ENCODE data around the gene DLGAP1.

Gene DLGAP1

GRCh38 chr18:3875376-3875775, 579.7 kb downstream of the DLGAP1 start:
- Histone ChIP-seq H3K4me3 (ENCODE audit: low read depth, low read length) (no peak overlapping the region), H3K4me1 (ENCODE audit: control insufficient read depth, insufficient read depth, low read length) (peaks cover 9% of the 10 kb centered on the region), H3K27ac (ENCODE audit: extremely low read depth, low read depth, low read length) (no peak overlapping the region), H3K9me3 (ENCODE audit: control insufficient read depth, insufficient read depth, low read depth, low read length) (no peaks in the 10 kb centered on the region), H3K36me3 (ENCODE audit: control insufficient read depth in 2 of 2, insufficient read depth in 1 of 2, low read length in 2 of 2) (no peaks in the 10 kb centered on the region)
- TF ChIP-seq ZNF341 (tag by site-specific recombination; IDR thresholded peaks at IDR 0.05; ENCODE audit: low read depth) (no peak), ZFP69B (tag by site-specific recombination; IDR thresholded peaks at IDR 0.05) (no peak), SCRT2 (tag by site-specific recombination; IDR thresholded peaks at IDR 0.05) (no peak), ZBTB20 (tag by site-specific recombination; IDR thresholded peaks at IDR 0.05) (no peak; the same call in 1 of the 2 replicates), ZNF433 (tag by site-specific recombination; IDR thresholded peaks at IDR 0.05; ENCODE audit: low read depth) (no peak), ZNF292 (tag by site-specific recombination; IDR thresholded peaks at IDR 0.05; ENCODE audit: borderline replicate concordance, low read depth) (no peak), ZNF596 (tag by site-specific recombination; IDR thresholded peaks at IDR 0.05) (no peak), OSR2 (tag by site-specific recombination; IDR thresholded peaks at IDR 0.05) (no peak), ZNF518A (tag by site-specific recombination; conservative IDR thresholded peaks at IDR 0.05; ENCODE audit: low read depth) (no peak), MEIS1 (CRISPR knock-in tag; IDR thresholded peaks at IDR 0.05; ENCODE audit: borderline replicate concordance) (no peak)
- POLR2A ChIA-PET = no interaction called here
- CTCF ChIA-PET = interaction anchor here (0.6 to 3.9 kb wide), 10 partner anchors 10 to 592 kb away, joined by 3 to 17 read pairs (median 4); no protein-coding TSS in a partner anchor

DNA sequence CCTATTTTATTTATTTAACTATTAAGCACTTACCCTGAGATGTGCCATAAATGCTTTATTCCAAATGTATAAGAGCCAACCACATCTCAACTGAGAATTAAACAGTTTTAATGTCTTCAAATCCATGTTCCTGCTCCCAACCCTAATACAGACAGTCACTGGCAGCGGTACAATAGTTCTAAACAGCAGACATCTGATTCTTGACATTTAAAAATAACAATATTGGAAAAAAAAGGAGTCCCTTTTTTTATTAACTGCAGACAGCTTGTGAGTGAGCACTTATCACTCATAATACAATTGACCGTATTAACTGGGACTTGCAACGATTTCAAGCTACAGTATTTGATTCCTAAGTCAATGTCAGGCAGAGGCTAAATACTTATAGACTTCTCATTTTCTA, 580.5 kb downstream of the DLGAP1 start:
- ChIA-PET CTCF (interaction anchor here (1.0 to 3.9 kb wide), 6 partner anchors 11 to 172 kb away, joined by 3 to 17 read pairs (median 6); no protein-coding TSS in a partner anchor), POLR2A (no interaction called here)
- no peak overlapping the region for H3K27ac ChIP-seq (ENCODE audit: extremely low read depth, low read depth, low read length)

More for the DNA sequence above, 580.5 kb downstream of the DLGAP1 start:
- no peak overlapping the region for H3K4me3 ChIP-seq (ENCODE audit: low read depth, low read length)
- no peaks in the 10 kb centered on the region for H3K9me3 ChIP-seq (ENCODE audit: control insufficient read depth, insufficient read depth, low read depth, low read length)
- no peaks in the 10 kb centered on the region for H3K36me3 ChIP-seq (ENCODE audit: control insufficient read depth in 2 of 2, insufficient read depth in 1 of 2, low read length in 2 of 2)
- TF ChIP-seq ZNF623 (tag by site-specific recombination; IDR thresholded peaks at IDR 0.05) (no peak), ZNF626 (tag by site-specific recombination; IDR thresholded peaks at IDR 0.05) (no peak), ZNF266 (tag by site-specific recombination; IDR thresholded peaks at IDR 0.05; ENCODE audit: low read depth) (no peak), ZBTB44 (tag by site-specific recombination; IDR thresholded peaks at IDR 0.05) (no peak), TSHZ1 (tag by site-specific recombination; IDR thresholded peaks at IDR 0.05; ENCODE audit: borderline replicate concordance) (no peak)
- TF ChIP-seq, protein P1, sequence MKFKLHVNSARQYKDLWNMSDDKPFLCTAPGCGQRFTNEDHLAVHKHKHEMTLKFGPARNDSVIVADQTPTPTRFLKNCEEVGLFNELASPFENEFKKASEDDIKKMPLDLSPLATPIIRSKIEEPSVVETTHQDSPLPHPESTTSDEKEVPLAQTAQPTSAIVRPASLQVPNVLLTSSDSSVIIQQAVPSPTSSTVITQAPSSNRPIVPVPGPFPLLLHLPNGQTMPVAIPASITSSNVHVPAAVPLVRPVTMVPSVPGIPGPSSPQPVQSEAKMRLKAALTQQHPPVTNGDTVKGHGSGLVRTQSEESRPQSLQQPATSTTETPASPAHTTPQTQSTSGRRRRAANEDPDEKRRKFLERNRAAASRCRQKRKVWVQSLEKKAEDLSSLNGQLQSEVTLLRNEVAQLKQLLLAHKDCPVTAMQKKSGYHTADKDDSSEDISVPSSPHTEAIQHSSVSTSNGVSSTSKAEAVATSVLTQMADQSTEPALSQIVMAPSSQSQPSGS (tag by site-specific recombination; IDR thresholded peaks at IDR 0.05; ENCODE audit: low read depth) = no peak
- H3K4me1 ChIP-seq (ENCODE audit: control insufficient read depth, insufficient read depth, low read length) = peaks cover 9% of the 10 kb centered on the region
